ENCODE measurements around the gene CLCC1. TPM values are rescaled to one million over a fixed set of nuclear protein-coding genes. Genes with fewer than 3 reads are reported as not detected.

CLCC1 gene
- total RNA-seq, 1 experiment from 2014 or later: 30.1 TPM

GRCh38 chr1:108916788-108917187, 46.5 kb downstream of the CLCC1 start:
- H3K4me3 ChIP-seq: no peak overlapping the region
- BruUV-seq (replicated peaks): no TSS peak
- POLR2A ChIA-PET (ENCODE audit: unreplicated experiment): no interaction called here

More at GRCh38 chr1:108916788-108917187, 46.5 kb downstream of the CLCC1 start:
- Histone ChIP-seq H3K36me3 (ENCODE audit: low read depth) (peaks cover 10% of the 10 kb centered on the region; the same call in 1 of the 2 replicates), H3K9me3 (ENCODE audit: insufficient read depth, low read depth) (no peaks in the 10 kb centered on the region), H3K4me1 (replicated peaks; ENCODE audit: insufficient read depth) (no peaks in the 10 kb centered on the region), H3K9me2 (ENCODE audit: insufficient read depth) (no peaks in the 10 kb centered on the region), H3K4me2 (no peak overlapping the region), H3F3A (ENCODE audit: insufficient read depth, low read depth) (peaks cover 21% of the 10 kb centered on the region), H2AFZ (no peak overlapping the region), H3K27ac (peak overlapping the region; percentile 11; the same call in 1 of the 2 replicates), H3K27me3 (ENCODE audit: insufficient read depth, low read depth) (no peaks in the 10 kb centered on the region), H3K79me2 (ENCODE audit: low read depth) (no peaks in the 10 kb centered on the region), H4K20me1 (ENCODE audit: insufficient read depth) (no peaks in the 10 kb centered on the region)
- DNase-seq: no peak
- TF ChIP-seq EZH2 (IDR thresholded peaks at IDR 0.05; ENCODE audit: low read depth): no peak
- TF ChIP-seq, protein P1, sequence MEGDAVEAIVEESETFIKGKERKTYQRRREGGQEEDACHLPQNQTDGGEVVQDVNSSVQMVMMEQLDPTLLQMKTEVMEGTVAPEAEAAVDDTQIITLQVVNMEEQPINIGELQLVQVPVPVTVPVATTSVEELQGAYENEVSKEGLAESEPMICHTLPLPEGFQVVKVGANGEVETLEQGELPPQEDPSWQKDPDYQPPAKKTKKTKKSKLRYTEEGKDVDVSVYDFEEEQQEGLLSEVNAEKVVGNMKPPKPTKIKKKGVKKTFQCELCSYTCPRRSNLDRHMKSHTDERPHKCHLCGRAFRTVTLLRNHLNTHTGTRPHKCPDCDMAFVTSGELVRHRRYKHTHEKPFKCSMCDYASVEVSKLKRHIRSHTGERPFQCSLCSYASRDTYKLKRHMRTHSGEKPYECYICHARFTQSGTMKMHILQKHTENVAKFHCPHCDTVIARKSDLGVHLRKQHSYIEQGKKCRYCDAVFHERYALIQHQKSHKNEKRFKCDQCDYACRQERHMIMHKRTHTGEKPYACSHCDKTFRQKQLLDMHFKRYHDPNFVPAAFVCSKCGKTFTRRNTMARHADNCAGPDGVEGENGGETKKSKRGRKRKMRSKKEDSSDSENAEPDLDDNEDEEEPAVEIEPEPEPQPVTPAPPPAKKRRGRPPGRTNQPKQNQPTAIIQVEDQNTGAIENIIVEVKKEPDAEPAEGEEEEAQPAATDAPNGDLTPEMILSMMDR (conservative IDR thresholded peaks at IDR 0.05): no peak
- intact Hi-C loops (cut with micrococcal nuclease; ENCODE audit: unreplicated experiment): no loop called here
- CTCF ChIA-PET: no interaction called here

Other genes starting within 250 kb of the CLCC1 start
- 31.8 and 37.0 TPM in 2 replicates for gene STXBP3, start 216.8 kb downstream of the CLCC1 start, total RNA-seq (2021)
- gene AKNAD1, start 106.4 kb downstream of the CLCC1 start, total RNA-seq (2021): not detected in 2 replicates
- 51.5 and 51.7 TPM in 2 replicates for gene GPSM2, start 86.5 kb downstream of the CLCC1 start, total RNA-seq (2021)
- gene WDR47, start 78.6 kb upstream of the CLCC1 start, total RNA-seq (2021): 6.4 and 8.3 TPM in 2 replicates
- gene TAF13, start 112.5 kb upstream of the CLCC1 start, total RNA-seq (2021): 23.2 and 30.1 TPM in 2 replicates
- 19.2 and 23.6 TPM in 2 replicates for gene TMEM167B, start 127.3 kb upstream of the CLCC1 start, total RNA-seq (2021)
- gene ELAPOR1, start 150.6 kb upstream of the CLCC1 start, total RNA-seq (2021): 0.95 and 2.0 TPM in 2 replicates

Data from PC-9 (cell line).